ENCODE data around the gene RNF167. TPM values are rescaled to one million over a fixed set of nuclear protein-coding genes. Genes with fewer than 3 reads are reported as not detected.

The RNF167 gene
- total RNA-seq, 4 donors from 2014 or later, result 42.3 to 57.4 (median 54.2) TPM

- 93 to 95% methylated on average over 15 of the region's 15 CpGs for WGBS, 2 donors
- Histone ChIP-seq H3K9me3 (no peaks in the 10 kb centered on the region), H3K4me3 (no peak overlapping the region), H3K4me1 (peaks cover 21 to 41% (median 25%) of the 10 kb centered on the region in 3 donors), H3K27me3 (no peaks in the 10 kb centered on the region), H3K27ac (peak overlapping the region in 3 of 4 donors; percentile 92 to 98 (median 98)), H3K36me3 (peaks cover 5 to 30% (median 5%) of the 10 kb centered on the region in 3 donors)
- intact Hi-C loops (cut with DNase I), result no loop called here
- no peak for DNase-seq
- TF ChIP-seq POLR2A (IDR thresholded peaks at IDR 0.05), result no peak
- TF ChIP-seq, protein P1, sequence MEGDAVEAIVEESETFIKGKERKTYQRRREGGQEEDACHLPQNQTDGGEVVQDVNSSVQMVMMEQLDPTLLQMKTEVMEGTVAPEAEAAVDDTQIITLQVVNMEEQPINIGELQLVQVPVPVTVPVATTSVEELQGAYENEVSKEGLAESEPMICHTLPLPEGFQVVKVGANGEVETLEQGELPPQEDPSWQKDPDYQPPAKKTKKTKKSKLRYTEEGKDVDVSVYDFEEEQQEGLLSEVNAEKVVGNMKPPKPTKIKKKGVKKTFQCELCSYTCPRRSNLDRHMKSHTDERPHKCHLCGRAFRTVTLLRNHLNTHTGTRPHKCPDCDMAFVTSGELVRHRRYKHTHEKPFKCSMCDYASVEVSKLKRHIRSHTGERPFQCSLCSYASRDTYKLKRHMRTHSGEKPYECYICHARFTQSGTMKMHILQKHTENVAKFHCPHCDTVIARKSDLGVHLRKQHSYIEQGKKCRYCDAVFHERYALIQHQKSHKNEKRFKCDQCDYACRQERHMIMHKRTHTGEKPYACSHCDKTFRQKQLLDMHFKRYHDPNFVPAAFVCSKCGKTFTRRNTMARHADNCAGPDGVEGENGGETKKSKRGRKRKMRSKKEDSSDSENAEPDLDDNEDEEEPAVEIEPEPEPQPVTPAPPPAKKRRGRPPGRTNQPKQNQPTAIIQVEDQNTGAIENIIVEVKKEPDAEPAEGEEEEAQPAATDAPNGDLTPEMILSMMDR (IDR thresholded peaks at IDR 0.05), result no peak
Observed at GRCh38 chr17:4965311-4965986, 25.4 kb downstream of the RNF167 start.

DNA sequence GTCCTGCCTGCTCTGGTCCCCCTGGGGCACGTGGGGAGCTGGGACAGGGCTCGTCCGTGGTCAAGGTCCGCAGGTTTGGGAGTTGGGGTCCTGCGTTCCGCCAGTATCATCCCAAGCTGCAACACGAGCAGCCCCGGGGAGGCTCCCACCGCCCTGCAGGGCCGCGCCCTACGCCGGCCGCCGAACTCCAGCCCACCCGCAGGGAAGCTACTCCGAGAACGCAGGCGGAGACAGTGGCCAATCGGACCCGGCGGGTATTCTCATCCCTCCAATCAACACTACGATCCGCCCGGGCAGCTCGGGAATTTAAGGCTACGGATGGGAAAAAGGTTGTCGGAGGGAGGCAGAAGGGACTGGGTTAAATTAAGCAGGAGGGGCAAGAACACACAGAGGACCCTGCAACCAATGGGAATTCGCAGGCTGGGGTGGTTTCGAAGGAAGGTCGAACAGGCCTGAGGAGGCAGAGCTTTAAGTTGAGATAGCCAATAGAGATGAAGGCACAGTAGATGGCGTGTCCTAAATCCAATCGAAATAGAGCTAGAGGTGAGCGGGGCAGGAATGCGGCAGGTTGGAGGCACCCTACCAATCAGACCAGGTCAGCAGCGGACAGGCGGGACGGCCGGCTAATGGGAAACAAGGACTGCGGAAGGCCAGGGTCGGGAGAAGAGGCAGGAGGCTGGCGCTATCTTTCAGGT, 26.9 kb downstream of the RNF167 start:
- intact Hi-C loops (cut with DNase I), result no loop called here

DNA sequence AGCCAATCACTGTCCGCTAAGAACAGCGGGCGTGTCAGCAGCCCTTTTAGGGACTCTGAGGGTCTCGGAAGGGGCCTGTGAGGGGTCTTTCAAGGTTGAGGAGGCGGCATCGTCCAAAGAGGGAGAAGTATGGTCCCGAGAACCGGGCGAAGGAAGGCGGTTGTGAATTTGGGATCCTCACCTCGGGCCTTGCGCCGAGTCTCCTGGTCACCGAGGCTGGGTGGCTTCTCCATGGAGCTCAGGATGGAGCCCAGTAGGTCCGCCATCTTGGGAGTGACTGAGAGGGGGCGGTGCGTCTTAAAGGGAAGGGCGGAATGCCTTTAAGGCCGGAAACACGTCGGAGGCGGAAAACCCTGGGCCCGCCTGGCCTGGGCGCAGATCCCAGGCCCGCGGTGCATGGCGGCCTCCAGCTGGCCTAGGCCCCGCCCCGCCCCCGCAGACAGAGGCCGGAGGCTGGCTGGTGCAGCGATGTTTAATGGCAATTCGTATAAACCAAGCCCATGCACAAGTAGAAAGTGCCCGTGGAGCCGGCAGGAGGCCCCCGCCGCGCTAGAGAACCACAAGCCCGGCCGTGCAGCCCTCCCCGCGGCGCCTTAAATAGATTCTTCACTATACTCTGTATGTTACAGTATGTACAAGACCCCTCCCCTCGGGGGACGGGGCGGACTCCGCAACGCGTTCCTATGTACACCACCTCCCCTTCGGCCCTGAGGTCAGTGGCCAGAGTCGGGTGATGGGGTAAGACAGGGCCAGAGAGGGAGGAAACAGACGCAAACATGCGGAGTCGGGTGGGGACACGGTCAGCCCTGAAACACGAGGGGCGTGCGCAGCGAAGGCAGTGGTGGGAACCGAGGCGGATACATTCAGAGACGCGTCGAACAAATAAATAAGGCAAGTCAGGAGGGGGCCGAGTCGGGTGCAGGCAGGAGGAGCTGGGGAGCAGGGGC, 27.7 kb downstream of the RNF167 start, which contains the start of gene SPAG7:
TSS of gene SPAG7 (minus strand) at position 279 of the 947 bp plus-strand sequence. CDS start at position 266, 13 bp downstream.
- WGBS, 2 donors, result 1 to 2% methylated on average over 20 to 30 of the region's 66 CpGs
- Histone ChIP-seq H3K4me1 (peaks cover 21 to 41% (median 25%) of the 10 kb centered on the region in 3 donors), H3K9me3 (no peaks in the 10 kb centered on the region), H3K4me3 (peak within 1 kb of the TSS; percentile 37 to 84 (median 71)), H3K27me3 (no peaks in the 10 kb centered on the region), H3K27ac (peak within 1 kb of the TSS; percentile 83 to 99 (median 98)), H3K36me3 (peaks cover 5 to 37% (median 11%) of the 10 kb centered on the region in 3 donors)
- DNase-seq, result peak; percentile 88
- intact Hi-C loops (cut with DNase I), result no loop called here
- TF ChIP-seq, protein P1 (IDR thresholded peaks at IDR 0.05), result no peak
- peak in 3 of 4 donors; percentile 9 to 83 (median 44) for TF ChIP-seq POLR2A (IDR thresholded peaks at IDR 0.05)

More for the DNA sequence above, 26.9 kb downstream of the RNF167 start:
- H3K4me3 ChIP-seq, result peak overlapping the region; percentile 37 to 84 (median 71)
- DNase-seq, result peak; percentile 96
- H3K4me1 ChIP-seq, result peaks cover 21 to 41% (median 25%) of the 10 kb centered on the region in 3 donors
- peaks cover 5 to 31% (median 5%) of the 10 kb centered on the region in 3 donors for H3K36me3 ChIP-seq
- 0 to 1% methylated on average over 16 to 20 of the region's 42 CpGs for WGBS, 2 donors
- H3K27ac ChIP-seq, result peak overlapping the region; percentile 83 to 99 (median 98)
- H3K9me3 ChIP-seq, result no peaks in the 10 kb centered on the region
- H3K27me3 ChIP-seq, result no peaks in the 10 kb centered on the region
- TF ChIP-seq, protein P1 (IDR thresholded peaks at IDR 0.05), result no peak
- TF ChIP-seq POLR2A (IDR thresholded peaks at IDR 0.05), result peak in 1 of 4 donors; percentile 30

GRCh38 chr17:4968486-4969046, 28.5 kb downstream of the RNF167 start:
- DNase-seq, result no peak
- TF ChIP-seq POLR2A (IDR thresholded peaks at IDR 0.05), result no peak
- TF ChIP-seq, protein P1 (IDR thresholded peaks at IDR 0.05), result no peak
- 19 to 22% methylated on average over 13 to 23 of the region's 23 CpGs for WGBS, 2 donors
- no peaks in the 10 kb centered on the region for H3K9me3 ChIP-seq
- intact Hi-C loops (cut with DNase I), result no loop called here
- peak overlapping the region; percentile 37 to 84 (median 71) for H3K4me3 ChIP-seq
- H3K27me3 ChIP-seq, result no peaks in the 10 kb centered on the region
- peaks cover 21 to 41% (median 25%) of the 10 kb centered on the region in 3 donors for H3K4me1 ChIP-seq
- H3K27ac ChIP-seq, result peak overlapping the region; percentile 83 to 99 (median 98)
- peaks cover 5 to 41% (median 17%) of the 10 kb centered on the region in 3 donors for H3K36me3 ChIP-seq

All from esophagus squamous epithelium (tissue), 5 donors.